B cell (primary cell): ENCODE measurements around the gene RRAGA.

ENCODE experiments used
- CTCF ChIP-seq: fragments of 200-600 bp; IDR thresholded peaks from one replicate; pipeline ENCODE4 v1.8.0; 2022; ENCODE audit warnings: antibody characterized with exemption, mild to moderate bottlenecking
- EZH2 ChIP-seq: IDR thresholded peaks from 2 replicates; pipeline ENCODE4 v1.6.1; 2012; ENCODE audit warnings: borderline replicate concordance, low read depth, mild to moderate bottlenecking, moderate library complexity, low read length; ENCODE audit not compliant: insufficient read depth, poor library complexity, severe bottlenecking

- TF ChIP-seq CTCF: no peak
- no peak for TF ChIP-seq EZH2
Measured at GRCh38 chr9:19049917-19050636, 850 bp downstream of the RRAGA start.
